GM10266 (cell line): ENCODE results near the gene PPP1CA.

Experiments
- DNase-seq: peaks from one replicate; pipeline ENCODE4 v3.0.0; 2012; ENCODE audit errors: extremely low spot score
- TF ChIP-seq, protein P1 (sequence below): IDR thresholded peaks from 2 replicates; pipeline ENCODE4 v1.5.1; 2012; ENCODE audit warnings: mild to moderate bottlenecking, low read depth; ENCODE audit not compliant: control insufficient read depth, insufficient read depth; ENCODE audit errors: missing control alignments

PPP1CA gene

DNA sequence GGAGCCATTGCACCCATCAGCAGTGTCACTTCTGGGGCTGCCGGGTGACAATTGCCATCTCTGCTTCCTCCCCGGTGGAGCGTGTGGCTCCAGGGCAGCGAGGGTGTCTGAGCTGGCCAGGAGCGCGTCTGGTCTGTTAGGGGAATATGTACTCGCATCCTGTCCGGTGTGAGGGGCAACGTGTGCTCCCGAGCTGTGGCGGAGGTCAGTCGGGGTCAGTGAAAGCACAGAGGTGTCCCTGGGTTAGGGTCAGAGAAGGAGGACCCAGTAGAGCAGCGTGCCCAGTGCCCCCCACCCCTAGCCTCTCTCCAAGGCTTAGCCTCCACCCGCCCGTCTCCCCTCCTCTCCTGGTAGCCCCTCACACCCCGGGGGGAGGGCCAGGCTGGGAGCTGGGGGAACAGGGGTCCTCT is 29.7 kb downstream of the PPP1CA start:
- no peak for DNase-seq
- TF ChIP-seq, protein P1, sequence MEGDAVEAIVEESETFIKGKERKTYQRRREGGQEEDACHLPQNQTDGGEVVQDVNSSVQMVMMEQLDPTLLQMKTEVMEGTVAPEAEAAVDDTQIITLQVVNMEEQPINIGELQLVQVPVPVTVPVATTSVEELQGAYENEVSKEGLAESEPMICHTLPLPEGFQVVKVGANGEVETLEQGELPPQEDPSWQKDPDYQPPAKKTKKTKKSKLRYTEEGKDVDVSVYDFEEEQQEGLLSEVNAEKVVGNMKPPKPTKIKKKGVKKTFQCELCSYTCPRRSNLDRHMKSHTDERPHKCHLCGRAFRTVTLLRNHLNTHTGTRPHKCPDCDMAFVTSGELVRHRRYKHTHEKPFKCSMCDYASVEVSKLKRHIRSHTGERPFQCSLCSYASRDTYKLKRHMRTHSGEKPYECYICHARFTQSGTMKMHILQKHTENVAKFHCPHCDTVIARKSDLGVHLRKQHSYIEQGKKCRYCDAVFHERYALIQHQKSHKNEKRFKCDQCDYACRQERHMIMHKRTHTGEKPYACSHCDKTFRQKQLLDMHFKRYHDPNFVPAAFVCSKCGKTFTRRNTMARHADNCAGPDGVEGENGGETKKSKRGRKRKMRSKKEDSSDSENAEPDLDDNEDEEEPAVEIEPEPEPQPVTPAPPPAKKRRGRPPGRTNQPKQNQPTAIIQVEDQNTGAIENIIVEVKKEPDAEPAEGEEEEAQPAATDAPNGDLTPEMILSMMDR = no peak

DNA sequence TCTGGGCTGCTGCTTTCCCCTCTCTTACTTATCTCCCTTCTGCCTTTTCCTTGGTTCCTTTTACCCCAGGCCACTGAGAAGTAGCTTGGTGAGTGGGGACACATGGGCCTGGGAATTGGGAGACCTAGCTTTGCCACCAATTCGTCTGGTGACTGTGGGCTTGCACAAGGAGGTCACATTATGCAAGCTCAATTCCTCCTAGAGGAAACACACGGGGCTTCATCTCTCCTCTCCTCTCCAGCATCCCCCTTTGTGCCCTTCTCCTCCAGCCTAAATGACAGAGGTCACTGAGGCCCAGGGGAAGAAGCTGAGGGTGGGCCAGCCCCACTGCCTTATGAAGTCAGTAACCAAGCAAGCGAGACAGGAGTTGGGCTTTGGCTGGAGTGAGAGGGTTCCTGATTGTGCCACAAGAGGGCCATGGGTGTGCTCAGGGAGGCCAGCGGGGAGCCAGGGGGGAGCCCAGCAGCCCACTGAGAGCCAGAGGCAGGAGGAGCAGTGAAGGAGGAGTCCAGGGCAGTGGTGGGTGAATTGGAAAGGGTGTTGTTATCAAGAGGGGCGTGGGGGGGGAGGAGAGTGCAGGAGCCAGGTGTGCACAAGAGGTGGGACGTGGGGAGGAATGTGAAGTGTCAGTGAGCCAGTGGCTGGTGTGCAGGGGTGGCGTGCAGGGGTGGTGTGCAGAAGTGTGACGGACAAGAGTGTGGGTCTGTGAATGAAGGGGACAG is 30.3 kb downstream of the PPP1CA start:
- DNase-seq = peak; percentile 72
- TF ChIP-seq, protein P1 = peak; percentile 45

DNA sequence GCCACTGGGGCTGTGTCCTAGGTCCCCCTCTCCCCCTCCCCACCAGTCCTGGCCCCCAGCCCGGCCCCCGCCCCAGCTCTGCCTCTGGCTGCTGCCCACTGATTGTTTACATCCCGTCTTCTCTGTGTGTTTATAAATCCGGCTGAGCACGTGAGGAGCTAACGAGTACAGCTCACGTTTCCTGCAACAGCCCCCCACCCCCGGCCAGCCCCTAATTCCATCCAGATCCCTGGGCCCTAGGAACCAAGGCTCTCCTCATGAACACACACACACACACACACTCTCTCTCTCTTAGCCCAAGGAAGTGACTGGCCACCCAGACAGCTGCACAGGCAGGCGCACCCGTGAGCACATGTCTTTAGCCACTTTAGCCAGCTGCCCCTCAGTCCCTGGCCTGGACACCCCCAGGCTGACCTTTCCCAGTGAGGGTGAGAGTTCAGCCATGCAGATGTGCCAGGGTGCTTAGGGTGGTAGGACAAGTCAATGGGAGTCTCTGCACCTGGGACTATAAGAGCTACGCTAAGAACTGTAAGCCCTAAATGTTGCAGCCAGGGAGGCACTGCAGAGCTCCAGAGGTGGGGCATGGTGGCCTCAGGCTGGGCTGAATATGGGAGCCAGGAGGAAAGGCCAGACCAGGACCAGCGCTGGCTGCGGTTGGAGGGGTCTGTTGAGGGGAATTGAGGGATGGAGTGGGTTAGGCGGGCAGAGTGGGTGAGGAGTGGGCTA is 31.1 kb downstream of the PPP1CA start:
- DNase-seq = no peak
- TF ChIP-seq, protein P1 = no peak

DNA sequence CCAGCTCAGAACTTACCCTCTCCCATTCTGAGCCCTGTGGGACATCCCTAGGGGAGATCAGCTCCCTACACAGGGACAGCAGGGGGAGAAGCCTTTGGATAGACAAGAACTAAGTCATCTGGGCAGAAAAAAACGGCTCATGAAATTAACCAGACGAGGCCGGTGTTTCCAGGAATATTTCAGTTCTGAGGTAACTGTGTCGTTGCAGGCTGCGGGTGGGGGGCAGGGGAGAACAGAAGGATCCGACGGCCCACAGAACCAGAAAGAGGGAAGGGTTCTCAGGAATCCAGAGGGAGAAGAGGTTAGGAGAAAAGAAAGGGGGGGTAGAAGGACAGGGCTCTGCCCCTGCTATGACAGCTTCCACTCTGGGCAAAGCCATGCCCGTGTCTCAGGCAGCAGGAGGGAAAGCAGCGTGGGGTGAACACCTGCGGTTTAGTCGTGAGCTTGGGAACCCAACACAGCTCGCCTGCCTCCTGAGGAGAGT is 31.8 kb downstream of the PPP1CA start:
- DNase-seq = no peak
- TF ChIP-seq, protein P1 = no peak

DNA sequence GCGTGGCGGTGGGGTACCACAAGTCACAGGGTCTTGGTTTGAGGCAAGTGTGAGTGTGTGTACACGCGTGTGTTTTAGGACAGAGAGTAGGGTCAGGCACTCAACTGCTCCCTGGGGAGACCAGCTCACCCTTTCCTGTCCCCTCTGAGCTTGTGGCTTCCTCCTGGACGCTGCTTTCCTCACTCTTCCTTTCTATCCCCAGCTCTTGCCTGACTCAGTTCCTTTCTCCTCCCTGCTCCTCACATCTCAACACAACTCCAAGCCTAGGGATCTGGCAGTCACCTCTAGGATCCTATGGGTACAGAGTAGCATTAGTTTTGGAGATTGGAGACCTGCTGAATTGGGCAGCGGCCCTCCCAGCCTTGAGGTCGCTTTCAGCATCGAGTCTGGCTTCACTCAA is 32.4 kb downstream of the PPP1CA start:
- DNase-seq = no peak
- TF ChIP-seq, protein P1 = no peak

DNA sequence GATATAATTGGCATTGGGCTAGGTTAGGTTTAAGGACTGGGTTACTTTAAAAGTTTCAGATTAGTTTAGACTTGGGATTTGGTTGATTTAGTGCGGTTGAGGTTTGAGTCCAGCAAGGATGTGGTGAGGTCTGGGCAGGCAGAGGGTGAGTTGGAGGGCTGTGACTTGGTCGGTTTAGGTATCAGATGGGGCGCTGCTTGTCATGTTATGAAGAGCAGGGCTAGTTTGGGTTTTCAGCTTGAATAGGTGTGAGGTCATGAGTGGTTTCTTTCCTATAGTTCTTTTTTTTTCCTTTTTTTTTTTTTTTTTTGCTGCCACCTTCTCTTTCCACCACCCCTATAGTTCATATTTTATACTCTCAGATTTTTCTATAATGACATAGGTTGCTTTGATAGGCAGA is 33.0 kb downstream of the PPP1CA start:
- DNase-seq = no peak
- TF ChIP-seq, protein P1 = no peak

DNA sequence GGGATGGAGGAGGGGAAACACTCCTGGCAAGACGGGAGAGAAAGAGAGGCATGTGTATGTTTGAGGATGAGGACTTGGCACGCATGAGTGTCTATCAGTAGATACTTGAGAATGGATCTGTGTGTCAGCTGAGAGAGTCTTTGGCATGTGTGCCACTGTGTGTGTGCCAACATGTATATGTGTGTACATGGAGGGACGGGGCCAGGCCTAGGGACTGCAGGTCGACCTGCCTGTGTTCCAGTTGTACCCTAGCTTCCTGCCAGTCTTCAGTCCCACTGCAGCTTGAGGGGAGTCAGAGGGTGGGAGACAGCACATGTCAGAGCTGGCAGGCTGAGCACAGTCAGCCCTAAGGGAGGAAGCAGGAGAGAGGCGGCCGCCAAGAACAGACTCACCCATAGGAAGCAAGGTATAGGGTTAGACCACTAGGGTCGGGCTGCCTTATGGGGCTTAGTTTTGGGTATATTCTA is 33.9 kb downstream of the PPP1CA start:
- DNase-seq = no peak
- TF ChIP-seq, protein P1 = no peak
